GM19395 (cell line): ENCODE results near the gene GSTO1.
"Not testable (repeated sequence)": the region's sequence is repeated elsewhere in the genome, so short reads cannot be mapped to it uniquely, and the experiment has no call there.

ENCODE experiments used
- ATAC-seq: cut with Tn5 transposase; IDR thresholded peaks from one replicate; pipeline ENCODE4 v1.9.1; 2021; ENCODE audit warnings: mild to moderate bottlenecking, moderate library complexity; ENCODE audit not compliant: unreplicated experiment

GSTO1 gene

DNA sequence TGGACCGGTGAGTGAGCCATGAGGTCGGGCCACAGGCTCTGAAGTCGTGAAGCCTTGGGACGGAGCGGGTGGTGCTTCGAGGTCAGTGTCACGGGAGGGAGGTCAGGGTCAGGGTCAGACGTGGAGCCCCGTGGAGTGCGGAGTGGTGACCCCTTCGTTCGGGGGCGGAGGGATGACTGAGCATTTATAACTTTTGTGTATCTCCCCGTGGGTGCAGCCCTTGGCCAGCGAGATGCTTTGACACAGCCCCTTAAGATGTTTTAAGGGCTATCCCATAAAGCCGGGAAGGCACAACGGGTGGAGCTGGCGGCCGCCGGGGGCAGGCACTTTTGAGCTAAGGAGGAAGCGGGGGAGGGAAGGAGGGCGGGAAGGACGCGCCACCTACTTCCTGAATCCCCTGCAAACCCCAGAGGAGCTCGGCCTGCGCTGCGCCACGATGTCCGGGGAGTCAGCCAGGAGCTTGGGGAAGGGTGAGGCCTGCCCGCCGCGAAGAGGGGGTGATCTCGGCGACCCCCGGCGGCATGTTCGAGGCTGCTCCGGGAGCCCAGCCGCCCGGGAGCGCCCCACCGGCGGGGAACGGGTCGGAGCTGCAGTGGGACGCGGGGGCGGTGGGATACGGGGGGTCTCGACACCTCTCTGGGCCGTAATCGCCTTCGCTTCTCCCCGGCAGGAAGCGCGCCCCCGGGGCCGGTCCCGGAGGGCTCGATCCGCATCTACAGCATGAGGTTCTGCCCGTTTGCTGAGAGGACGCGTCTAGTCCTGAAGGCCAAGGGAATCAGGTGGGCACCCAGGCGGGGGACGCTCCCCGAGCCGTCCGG is at the start of gene GSTO1:
TSS of gene GSTO1 (plus strand) at position 400 of the 818 bp plus-strand sequence. CDS start at position 437, 37 bp downstream.
- peak; percentile 77 for ATAC-seq

DNA sequence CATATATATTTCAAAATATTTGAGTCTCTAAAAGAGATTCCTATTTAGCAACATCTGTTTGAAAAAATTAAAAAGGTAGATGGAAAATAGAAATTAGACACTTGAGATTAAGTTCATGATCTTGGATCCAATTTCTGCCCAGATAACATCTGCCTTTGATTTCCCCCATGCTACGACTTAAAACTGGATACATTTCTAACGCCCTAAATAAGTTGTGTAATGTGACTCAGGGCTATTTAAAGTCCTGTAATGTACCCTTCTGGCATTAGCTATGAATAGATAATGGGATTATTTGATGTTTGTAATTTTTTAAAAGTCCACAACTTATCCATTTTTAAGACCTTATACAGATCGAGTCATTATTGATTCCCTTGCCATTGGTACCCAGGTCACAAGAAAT is 46.0 kb upstream of the GSTO1 start:
- no peak for ATAC-seq

DNA sequence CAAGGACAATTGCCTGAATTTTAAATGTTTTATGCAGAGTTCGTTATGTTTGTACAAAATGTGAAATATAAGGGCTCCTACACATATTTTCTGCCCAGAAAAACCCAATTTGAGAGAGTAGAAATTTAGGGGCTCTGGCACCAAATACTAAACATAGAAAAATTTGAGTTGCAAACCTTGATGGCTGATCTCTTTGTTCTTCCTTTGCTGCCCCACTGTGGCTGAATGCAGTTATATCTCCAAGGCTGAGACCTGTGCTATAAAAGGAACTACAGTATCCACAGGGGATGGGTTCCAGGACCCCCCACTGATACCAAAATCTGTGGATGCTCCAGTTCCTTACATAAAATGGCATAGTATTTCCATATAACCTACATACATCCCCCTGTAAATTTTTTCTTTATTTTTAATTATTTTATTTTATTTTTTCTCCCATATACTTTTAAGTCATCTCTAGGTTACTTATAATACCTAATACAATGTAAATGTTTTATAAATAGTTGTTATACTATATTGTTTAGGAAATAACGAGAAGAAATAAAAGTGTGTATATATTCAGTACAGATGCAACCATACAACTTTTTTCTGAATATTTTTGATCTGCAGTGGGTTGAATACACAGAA is 45.0 kb upstream of the GSTO1 start:
- no peak for ATAC-seq

DNA sequence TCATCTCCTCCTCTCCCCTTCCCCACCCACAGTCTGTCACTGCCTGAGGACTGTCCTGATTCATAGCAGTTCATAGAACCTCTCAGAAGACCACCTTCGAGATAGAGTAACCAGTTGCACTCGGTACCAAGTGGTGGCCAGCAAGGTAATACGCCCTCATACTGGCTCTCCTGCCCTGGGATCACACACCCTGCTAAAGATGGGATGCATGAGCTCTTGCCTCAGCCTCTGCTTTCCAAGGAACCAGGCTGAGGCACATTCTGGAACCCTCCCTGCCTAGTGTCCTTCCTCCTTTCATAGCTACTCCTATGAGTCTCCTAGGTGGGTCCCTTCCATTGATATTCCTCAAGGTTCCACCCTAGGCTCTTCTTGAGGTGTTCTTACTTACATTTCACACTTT is 38.1 kb upstream of the GSTO1 start:
- ATAC-seq, result no peak

DNA sequence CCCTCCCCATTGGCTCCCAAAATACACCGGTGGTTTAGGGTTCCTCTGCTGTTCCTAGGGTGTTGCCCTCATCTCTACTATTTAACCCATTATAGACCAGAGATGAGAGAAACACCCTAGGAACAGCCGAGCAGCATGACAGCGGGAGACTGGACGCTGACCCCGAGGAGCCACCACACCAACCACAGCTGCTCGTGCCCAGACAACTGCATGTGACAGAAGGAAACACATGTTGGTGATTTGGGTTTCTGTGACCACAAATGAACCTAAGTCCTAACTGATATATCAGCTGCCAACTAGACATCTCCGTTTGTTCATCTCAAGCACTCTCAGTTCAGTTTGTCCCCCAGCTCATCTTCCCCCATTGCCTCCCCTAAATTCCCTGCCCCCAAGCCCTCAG is 35.9 kb upstream of the GSTO1 start:
- ATAC-seq, result no peak

DNA sequence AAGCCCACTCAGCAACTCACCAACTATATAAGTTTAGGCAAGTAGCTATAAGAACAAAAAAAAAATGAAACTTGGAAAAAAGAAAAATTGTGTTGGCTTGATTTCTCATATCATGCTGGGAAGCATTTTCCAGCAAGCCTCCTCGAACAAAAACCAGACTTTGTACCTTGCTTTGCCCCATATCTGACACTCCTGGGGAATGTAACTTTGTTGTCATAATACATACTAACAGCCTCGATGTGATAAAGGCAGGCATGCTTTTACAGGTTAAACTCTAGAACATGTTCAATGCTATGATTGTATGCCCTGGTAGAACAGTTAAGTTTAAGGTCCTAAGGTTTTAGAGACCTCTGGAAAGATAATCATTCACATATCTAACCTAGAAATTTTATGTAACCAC is 34.2 kb upstream of the GSTO1 start:
- ATAC-seq, result no peak

DNA sequence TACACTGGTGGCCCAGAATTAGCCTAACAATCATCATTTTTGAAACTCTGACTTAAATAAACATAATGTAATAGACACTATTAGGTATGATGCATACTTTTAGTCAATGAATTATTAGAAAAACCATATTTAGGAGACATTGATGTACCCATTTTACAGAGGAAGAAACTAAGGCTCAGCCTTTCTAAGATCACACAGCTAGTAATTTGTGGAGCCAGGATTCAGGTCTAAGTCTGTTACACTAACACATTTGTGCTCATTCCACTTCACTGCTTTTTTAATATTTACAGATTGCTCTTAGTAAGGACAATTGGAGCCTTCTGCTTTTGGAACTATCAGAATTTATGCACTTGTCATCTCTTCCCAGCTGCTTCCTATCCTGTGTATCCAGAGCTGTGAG is 31.4 kb upstream of the GSTO1 start:
- no peak for ATAC-seq

DNA sequence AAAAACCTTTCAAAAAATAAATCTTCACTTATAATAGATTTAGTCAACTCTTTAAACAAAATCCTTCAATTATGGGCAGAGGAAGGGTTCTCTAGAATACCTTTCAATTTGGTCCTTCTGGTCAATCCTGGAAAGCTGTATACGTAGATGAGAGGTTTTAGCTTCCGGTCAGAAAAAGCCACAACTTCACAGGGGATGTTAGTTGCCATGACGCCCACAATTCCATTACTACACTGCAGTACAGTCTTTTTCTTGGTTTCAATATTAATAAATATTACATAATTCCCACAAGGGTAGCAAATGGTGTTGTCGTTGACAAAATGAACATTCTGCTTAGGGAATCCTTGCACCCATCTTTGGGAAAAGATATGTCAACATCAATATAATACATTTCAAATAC is 24.2 kb upstream of the GSTO1 start:
- ATAC-seq, result no peak

DNA sequence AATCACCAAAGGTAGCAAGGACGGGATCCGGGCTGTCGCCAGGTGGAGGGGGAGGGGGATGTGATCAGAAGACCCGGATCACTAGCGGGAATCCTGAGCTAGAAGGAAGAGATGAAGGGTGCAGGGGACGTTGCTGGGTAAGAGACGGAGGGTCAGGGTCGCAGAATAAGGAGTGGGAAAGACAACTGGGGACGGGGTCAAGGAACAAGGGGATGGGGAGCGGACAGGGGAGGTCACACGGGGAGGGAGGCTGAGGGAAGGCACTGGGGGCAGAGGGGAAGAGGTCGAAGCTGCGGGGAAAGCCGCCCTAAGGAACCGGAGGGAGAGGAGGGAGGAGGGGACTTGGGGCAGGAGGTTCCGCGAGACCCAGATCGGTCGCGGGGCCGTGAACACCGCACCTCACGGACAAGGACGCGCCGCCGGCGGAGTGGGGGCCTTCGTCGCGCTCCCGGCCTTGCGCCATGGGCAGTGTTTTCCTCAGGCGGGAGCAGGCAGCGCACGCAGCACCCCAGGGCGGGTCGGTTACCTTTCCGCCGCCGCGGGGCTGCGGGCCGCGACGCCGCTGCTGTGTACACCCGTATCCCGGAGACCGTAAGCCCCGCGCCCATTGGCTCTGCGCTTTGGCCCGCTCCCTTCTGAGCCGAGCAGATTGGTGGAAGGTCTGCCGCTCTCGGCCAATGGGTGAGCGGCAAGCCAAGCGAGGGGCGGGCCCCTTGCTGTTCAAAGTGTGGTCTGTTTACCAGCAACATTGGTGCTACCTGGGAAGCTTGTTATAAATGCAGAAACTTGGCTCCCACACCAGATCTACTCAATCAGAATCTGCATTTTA is 22.7 kb upstream of the GSTO1 start, which contains the start of gene CFAP43:
TSS of gene CFAP43 (minus strand) at position 581 of the 829 bp plus-strand sequence. CDS start at position 463, 118 bp downstream.
- peak; percentile 100 for ATAC-seq

DNA sequence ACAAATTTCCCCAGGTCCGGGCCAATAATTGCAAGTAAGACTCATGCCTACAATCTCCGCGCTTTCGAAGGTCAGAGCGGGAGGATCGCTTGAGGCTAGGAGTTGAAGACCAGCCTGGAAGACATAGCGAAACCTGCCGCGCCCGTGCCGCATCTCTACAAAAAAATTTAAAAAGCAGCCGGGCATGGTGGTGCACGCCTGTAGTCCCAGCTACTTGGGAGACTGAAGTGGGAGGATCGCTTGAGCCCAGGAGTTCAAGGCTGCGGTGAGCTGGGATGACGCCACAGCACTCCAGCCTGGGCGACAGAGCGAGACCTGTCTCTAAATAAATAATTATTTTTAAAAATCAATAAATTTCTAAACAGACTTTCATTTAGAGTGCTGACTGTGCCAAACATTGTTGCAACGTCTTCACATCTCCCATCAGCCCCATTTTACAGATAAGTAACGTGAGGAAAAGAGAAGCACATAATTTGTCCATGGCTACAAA is 22.0 kb upstream of the GSTO1 start:
- ATAC-seq, result no peak

DNA sequence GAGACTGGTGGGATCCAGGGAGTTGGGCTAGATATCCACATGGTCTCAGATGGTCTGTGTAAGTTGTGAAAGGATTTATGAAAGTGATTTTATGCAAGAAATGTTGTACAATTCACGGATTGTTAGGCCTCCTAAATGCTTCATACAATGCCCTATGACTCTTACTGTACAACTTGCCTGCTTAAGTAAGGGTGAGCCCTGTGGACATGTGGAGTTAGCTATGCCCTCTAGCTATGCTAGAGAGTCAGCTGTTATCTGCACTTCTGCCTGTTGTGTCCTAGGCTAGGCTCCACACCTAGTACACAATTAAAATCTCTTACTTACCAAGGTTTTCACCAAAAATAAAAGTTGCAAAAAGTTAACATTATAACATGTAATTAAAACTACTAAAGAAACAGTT is 20.9 kb upstream of the GSTO1 start:
- no peak for ATAC-seq

DNA sequence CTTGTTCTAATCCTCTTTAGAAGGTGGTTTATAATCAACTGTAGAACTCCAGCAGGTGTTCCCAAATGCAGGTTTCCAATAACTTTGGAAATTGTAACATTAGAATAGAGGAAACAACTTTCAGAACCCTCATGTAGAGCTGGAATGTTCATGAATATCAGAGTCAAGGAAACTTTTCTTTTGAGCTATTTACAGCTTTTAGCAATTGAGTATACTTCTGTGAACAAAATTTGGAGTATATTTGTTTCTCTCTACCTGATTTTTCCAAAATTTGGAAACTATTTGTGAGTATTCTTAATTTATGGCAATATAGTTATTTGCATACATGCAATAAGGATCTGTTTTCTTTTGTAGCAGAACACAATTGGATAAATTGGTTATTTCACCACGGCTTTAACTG is 19.8 kb upstream of the GSTO1 start:
- no peak for ATAC-seq

DNA sequence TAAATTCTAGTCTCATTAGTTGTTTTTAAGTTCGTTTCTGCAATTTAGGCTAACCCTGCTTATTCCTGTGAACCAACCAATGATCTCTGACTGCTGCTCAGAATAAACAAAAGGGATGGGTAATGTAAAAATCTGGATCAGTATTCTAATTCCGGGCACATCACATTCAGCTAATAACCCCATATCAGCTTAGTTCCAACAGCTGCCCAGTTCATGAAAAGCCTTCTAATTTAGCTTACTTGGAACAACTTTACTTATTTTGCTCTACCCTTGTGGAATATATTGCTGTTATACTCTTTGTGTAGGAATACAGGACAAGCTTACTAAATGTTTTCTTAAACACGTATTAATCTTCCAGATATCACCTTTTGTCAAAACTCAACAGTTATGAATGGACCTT is 18.9 kb upstream of the GSTO1 start:
- ATAC-seq, result no peak

DNA sequence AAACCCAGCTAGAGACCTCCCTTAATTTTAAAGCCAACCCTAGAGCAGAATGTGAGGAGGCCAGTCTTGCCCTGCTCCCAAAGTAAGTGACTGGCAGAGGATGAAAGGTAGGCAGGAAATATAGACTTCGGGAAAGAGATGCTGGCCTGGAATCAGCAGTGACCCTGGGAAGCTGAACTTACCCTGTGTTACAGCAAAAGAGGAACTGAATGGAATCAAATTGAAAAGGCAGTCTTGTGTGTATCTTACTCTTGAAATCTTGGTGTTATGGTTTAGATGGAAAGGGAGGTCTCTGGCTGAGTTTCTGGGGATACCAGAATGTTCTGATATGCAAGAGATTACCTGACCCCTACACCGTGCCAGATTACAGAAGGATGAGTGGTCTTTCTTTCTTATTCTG is 14.6 kb upstream of the GSTO1 start:
- no peak for ATAC-seq

DNA sequence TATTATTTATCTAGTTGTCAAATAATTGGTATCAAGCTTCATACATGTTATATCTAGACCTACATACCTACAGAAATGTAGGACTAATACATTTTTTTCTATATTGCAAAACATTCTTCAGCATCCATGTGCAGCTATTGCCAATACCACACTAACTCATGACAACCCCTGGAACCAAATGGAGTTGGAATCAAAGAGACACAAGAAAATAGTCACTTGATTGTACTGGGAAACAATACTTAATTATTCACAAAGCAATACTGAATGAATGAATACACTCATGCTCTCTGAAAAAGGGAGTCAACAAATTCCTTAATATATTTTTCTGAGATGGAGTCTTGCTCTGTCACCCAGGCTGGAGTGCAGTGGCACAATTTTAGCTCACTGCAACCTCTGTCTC is 12.1 kb upstream of the GSTO1 start:
- ATAC-seq, result no peak

DNA sequence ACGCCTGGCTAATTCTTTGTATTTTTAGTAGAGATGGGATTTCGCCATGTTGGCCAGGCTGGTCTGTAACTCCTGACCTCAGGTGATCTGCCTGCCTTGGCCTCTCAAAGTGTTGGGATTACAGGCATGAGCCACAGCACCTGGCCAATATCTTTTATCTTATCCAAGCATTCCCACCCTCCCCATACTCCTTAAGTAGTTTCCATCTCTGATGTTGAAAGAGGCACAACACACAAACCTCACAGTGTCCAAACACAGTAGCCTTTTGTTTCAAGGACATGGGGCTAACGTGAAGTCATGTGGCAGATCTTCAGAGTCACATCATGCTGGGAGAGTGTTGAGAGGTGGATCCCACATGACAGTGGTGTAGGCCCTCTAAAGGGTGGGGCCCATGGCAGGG is 11.7 kb upstream of the GSTO1 start:
- not testable (repeated sequence) for ATAC-seq

DNA sequence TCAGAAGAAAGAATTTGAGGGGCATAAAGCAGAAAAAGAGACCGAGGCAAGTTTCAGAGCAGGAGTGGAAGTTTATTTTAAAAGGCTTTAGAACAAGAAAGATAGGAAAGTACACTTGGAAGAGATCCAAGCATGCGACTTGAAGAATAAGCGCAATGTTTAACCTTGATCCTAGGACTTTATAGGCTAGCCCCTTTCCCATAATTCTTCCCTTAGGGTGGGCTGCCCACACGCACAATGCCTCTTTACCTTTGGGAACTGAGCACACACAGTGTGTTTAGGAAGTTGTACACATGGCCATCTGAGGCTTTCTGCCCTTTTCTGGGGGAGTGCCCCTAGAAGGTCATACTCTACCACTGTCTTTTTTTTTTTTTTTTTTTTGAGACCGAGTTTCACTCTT is 11.2 kb upstream of the GSTO1 start:
- no peak for ATAC-seq

DNA sequence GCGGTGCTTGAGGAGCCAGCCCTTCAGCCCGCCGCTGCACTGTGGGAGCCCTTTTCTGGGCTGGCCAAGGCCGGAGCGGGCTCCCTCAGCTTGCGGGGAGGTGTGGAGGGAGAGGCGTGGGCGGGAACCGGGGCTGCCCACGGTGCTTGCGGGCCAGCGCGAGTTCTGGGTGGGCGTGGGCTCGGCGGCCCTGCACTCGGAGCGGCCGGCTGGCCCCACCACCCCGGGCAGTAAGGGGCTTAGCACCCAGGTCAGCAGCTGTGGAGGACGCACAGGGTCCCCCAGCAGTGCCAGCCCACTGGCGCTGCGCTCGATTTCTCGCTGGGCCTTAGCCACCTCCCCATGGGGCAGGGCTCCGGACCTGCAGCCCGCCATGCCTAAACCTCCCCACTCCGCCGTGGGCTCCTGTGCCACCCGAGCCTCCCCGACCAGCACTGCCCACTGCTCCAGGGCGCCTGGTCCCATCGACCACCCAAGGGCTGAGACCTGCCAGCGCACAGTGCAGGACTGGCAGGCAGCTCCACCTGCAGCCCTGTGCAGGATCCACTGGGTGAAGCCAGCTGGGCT is 9.5 kb upstream of the GSTO1 start:
- ATAC-seq, result no peak

DNA sequence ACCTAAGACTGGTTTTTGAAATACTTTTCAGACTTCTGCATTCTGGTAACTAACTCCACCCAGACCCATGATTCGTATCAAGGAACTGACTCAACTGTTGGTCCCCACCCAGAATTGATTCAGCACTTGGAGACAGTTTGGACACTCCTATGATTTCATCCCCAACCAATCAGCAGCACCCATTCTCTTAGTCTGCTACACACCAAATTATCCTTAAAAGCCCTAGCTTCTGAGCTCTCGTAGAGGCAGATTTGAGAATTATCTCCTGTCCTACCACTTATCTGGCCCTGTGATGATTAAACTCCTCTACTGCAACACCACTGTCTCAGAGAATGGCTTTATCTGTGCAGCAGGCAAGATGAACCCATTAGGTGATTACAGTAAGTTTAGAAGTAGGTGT is 7.7 kb upstream of the GSTO1 start:
- ATAC-seq, result no peak

DNA sequence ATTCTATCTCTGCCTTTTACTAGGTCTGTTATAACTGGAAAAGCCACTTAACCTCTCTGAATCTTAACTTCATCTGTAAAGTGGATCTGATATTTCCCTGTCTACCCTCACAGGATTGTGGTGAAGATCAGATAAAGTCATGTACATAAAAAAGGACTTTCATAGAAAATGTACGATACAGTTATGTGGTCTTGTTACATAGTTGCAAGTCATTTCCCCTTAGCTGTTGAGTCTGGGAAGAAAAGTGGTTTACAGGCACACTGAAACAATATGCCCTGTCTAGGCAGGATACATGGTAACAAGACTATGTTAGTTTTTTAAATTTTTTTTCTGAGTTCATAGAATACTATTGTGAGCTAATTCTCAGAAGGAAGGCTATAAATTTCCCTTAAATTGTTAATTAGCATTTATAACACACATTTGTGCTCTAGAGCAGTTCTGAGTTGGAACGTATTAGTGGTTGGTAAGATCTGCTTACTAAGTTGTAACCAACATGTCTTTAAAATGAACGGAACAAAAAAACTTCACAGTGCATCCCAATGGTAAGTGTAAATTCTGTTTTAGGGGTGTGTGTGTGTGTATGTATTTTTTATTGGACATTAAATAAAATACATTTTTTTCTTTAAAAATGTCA is 7.1 kb upstream of the GSTO1 start:
- ATAC-seq, result no peak

DNA sequence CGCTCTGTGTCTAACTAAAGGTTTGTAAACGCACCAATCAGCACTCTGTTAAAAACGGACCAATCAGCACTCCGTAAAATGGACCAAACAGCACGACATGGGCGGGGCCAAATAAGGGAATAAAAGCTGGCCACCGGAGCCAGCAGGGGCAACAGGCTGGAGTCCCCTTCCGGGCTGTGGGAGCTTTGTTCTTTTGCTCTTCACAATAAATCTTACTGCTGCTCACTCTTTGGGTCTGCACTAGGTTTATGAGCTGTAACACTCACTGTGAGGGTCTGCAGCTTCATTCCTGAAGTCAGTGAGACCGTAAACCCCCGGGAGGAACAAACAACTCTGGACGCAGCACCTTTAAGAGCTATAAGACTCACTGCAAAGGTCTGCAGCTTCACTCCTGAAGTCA is 5.8 kb upstream of the GSTO1 start:
- ATAC-seq, result not testable (repeated sequence)
